Transverse colon (tissue), 4 donors: Measurements from ENCODE around the gene GET4.

Experiments used
- EP300 ChIP-seq: sonication (generic); formaldehyde crosslinking; IDR thresholded peaks from one replicate; pipeline ENCODE4 v1.6.1; 2017; ENCODE audit warnings: antibody characterized with exemption, low read depth
- POLR2AphosphoS5 ChIP-seq, 3 donors: sonication (generic); formaldehyde crosslinking; IDR thresholded peaks; one replicate each; pipeline ENCODE4 v1.6.1; 2016; ENCODE audit warnings: antibody characterized with exemption in 3 of 3
- TF ChIP-seq, protein P1 (sequence below), 5 experiments: fragments of 200-600 bp in 3 of 5; fragments of 450-650 bp in 2 of 5; sonication (generic) in 3 of 5; IDR thresholded peaks; 1 replicate in 2 of 5; 2 replicates in 3 of 5; pipeline ENCODE4 v1.5.1; 2016 to 2017; ENCODE audit warnings: antibody characterized with exemption in 5 of 5, inconsistent platforms in 3 of 5, mild to moderate bottlenecking in 2 of 5, moderate library complexity in 1 of 5

DNA sequence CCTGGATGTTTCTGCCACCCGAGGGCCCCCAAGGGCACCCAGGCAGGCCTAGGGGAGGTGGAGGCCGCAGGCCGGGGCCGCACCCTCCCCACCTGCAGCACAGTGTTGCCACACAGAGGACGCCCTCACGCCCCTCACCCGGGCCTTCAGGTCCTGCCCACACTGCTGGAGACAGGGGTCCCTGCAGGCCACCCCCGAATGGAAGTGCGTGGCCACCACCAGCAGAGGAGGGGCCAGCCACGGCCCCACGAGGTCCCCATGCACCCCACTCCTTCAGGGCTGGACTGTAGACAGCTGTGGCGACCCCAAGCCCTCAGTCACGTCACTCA, 42.7 kb downstream of the GET4 start:
- TF ChIP-seq, protein P1, sequence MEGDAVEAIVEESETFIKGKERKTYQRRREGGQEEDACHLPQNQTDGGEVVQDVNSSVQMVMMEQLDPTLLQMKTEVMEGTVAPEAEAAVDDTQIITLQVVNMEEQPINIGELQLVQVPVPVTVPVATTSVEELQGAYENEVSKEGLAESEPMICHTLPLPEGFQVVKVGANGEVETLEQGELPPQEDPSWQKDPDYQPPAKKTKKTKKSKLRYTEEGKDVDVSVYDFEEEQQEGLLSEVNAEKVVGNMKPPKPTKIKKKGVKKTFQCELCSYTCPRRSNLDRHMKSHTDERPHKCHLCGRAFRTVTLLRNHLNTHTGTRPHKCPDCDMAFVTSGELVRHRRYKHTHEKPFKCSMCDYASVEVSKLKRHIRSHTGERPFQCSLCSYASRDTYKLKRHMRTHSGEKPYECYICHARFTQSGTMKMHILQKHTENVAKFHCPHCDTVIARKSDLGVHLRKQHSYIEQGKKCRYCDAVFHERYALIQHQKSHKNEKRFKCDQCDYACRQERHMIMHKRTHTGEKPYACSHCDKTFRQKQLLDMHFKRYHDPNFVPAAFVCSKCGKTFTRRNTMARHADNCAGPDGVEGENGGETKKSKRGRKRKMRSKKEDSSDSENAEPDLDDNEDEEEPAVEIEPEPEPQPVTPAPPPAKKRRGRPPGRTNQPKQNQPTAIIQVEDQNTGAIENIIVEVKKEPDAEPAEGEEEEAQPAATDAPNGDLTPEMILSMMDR (IDR thresholded peaks at IDR 0.05) = no peak
- TF ChIP-seq POLR2AphosphoS5 (IDR thresholded peaks at IDR 0.05) (no peak), EP300 (no peak)
